Mesendoderm (in vitro differentiated cells): ENCODE measurements around the gene DOK3.
A peak's percentile ranks its signal among the peaks of the same experiment; 100 is the strongest.

Source experiments
- DNase-seq: peaks from one replicate; pipeline ENCODE4 v3.0.0; 2013
- H2AK5ac ChIP-seq: 2 replicates; pipeline ENCODE4 v1.6.1; 2013; ENCODE audit warnings: low read length, inconsistent platforms
- H2BK120ac ChIP-seq: 2 replicates; pipeline ENCODE4 v1.6.1; 2013; ENCODE audit warnings: low read depth, mild to moderate bottlenecking, low read length, moderate library complexity, mixed read lengths
- H2BK15ac ChIP-seq: replicated peaks from 2 replicates; pipeline ENCODE4 v1.6.1; 2013; ENCODE audit warnings: low read depth, mild to moderate bottlenecking, moderate library complexity
- H2BK5ac ChIP-seq: 2 replicates; pipeline ENCODE4 v1.6.1; 2013; ENCODE audit warnings: low read length, inconsistent platforms
- H3K18ac ChIP-seq: 2 replicates; pipeline ENCODE4 v1.6.1; 2013; ENCODE audit warnings: mild to moderate bottlenecking, low read length, mixed read lengths
- H3K23ac ChIP-seq: one replicate; pipeline ENCODE4 v1.6.1; 2013; ENCODE audit warnings: low read length
- H3K27ac ChIP-seq: 2 replicates; pipeline ENCODE4 v1.5.1; 2013; ENCODE audit warnings: low read depth, mild to moderate bottlenecking, inconsistent platforms, low read length, moderate library complexity
- H3K27me3 ChIP-seq: 2 replicates; pipeline ENCODE4 v1.6.1; 2013; ENCODE audit warnings: low read length, control low read depth, mild to moderate bottlenecking, inconsistent platforms; ENCODE audit not compliant: insufficient read depth, poor library complexity
- H3K36me3 ChIP-seq: 2 replicates; pipeline ENCODE4 v1.6.1; 2013; ENCODE audit warnings: low read length, inconsistent platforms; ENCODE audit not compliant: control insufficient read depth, insufficient read depth
- H3K4ac ChIP-seq: one replicate; pipeline ENCODE4 v1.6.1; 2013; ENCODE audit warnings: low read depth, mild to moderate bottlenecking, low read length, moderate library complexity
- H3K4me1 ChIP-seq: 2 replicates; pipeline ENCODE4 v1.6.1; 2013; ENCODE audit warnings: low read depth, low read length, inconsistent platforms; ENCODE audit not compliant: control insufficient read depth
- H3K4me2 ChIP-seq: 2 replicates; pipeline ENCODE4 v1.6.1; 2013; ENCODE audit warnings: low read length
- H3K4me3 ChIP-seq: 2 replicates; pipeline ENCODE4 v1.5.1; 2013; ENCODE audit warnings: mild to moderate bottlenecking, low read length
- H3K56ac ChIP-seq: one replicate; pipeline ENCODE4 v1.6.1; 2013; ENCODE audit warnings: low read length
- H3K79me1 ChIP-seq: 2 replicates; pipeline ENCODE4 v1.6.1; 2013; ENCODE audit warnings: low read length, inconsistent platforms
- H3K79me2 ChIP-seq: 2 replicates; pipeline ENCODE4 v1.6.1; 2013; ENCODE audit warnings: mild to moderate bottlenecking, low read length; ENCODE audit not compliant: control insufficient read depth, insufficient read depth
- H3K9ac ChIP-seq: 2 replicates; pipeline ENCODE4 v1.6.1; 2013; ENCODE audit warnings: low read length, inconsistent platforms
- H4K5ac ChIP-seq: one replicate; pipeline ENCODE4 v1.6.1; 2013; ENCODE audit warnings: low read length
- H4K8ac ChIP-seq: one replicate; pipeline ENCODE4 v1.6.1; 2013; ENCODE audit warnings: low read depth, mild to moderate bottlenecking, control low read depth, low read length, moderate library complexity
- WGBS: extraction: QIAGEN DNeasy Blood & Tissue Kit; methylation state at CpG from one replicate; pipeline ENCODE4 v1.1.7; 2013; ENCODE audit warnings: low lambda C conversion rate, missing lambda C conversion rate; ENCODE audit not compliant: insufficient coverage; ENCODE audit errors: extremely low coverage; 5-methylcytosine and 5-hydroxymethylcytosine counted together

DOK3 gene

GRCh38 chr5:177457852-177458681 is 51.6 kb downstream of the DOK3 start:
- Histone ChIP-seq H2BK120ac (no peak overlapping the region), H3K56ac (no peak overlapping the region), H4K8ac (no peak overlapping the region), H3K23ac (no peak overlapping the region), H3K4me2 (no peak overlapping the region), H3K36me3 (peaks cover 19% of the 10 kb centered on the region), H3K4ac (no peak overlapping the region), H3K79me1 (no peaks in the 10 kb centered on the region), H3K79me2 (no peaks in the 10 kb centered on the region), H3K9ac (no peak overlapping the region), H3K4me3 (no peak overlapping the region), H3K27ac (no peak overlapping the region), H2BK15ac (no peak overlapping the region), H3K4me1 (no peaks in the 10 kb centered on the region), H2BK5ac (no peak overlapping the region), H4K5ac (no peak overlapping the region), H3K18ac (no peak overlapping the region), H3K27me3 (no peaks in the 10 kb centered on the region), H2AK5ac (no peak overlapping the region)
- no CpG with 5 or more reads among the region's 20 CpGs for WGBS
- DNase-seq: no peak

GRCh38 chr5:177456976-177457851 is 52.4 kb downstream of the DOK3 start:
- no peak overlapping the region for H3K18ac ChIP-seq
- no peak overlapping the region for H3K9ac ChIP-seq
- DNase-seq: peak; percentile 100
- no peak overlapping the region for H3K4me2 ChIP-seq
- no peak overlapping the region for H3K23ac ChIP-seq
- H3K27me3 ChIP-seq: no peaks in the 10 kb centered on the region
- H3K79me1 ChIP-seq: no peaks in the 10 kb centered on the region
- H3K4ac ChIP-seq: no peak overlapping the region
- no peak overlapping the region for H3K4me3 ChIP-seq
- no peak overlapping the region for H2BK120ac ChIP-seq
- no peak overlapping the region for H2BK5ac ChIP-seq
- no peak overlapping the region for H3K56ac ChIP-seq
- no peaks in the 10 kb centered on the region for H3K79me2 ChIP-seq
- no CpG with 5 or more reads among the region's 24 CpGs for WGBS
- no peak overlapping the region for H2AK5ac ChIP-seq
- H3K27ac ChIP-seq: no peak overlapping the region
- H3K36me3 ChIP-seq: peaks cover 18% of the 10 kb centered on the region
- H2BK15ac ChIP-seq: no peak overlapping the region
- no peak overlapping the region for H4K5ac ChIP-seq
- H4K8ac ChIP-seq: no peak overlapping the region
- no peaks in the 10 kb centered on the region for H3K4me1 ChIP-seq

- DNase-seq: no peak
- Histone ChIP-seq H3K4me2 (no peak overlapping the region), H4K8ac (no peak overlapping the region), H3K4me3 (no peak overlapping the region), H3K23ac (no peak overlapping the region), H3K79me1 (no peaks in the 10 kb centered on the region), H3K36me3 (peaks cover 17% of the 10 kb centered on the region), H3K27ac (no peak overlapping the region), H3K56ac (no peak overlapping the region), H3K79me2 (no peaks in the 10 kb centered on the region), H3K27me3 (no peaks in the 10 kb centered on the region), H3K4ac (no peak overlapping the region), H3K4me1 (no peaks in the 10 kb centered on the region), H4K5ac (no peak overlapping the region), H2BK120ac (no peak overlapping the region), H3K18ac (no peak overlapping the region), H2BK5ac (no peak overlapping the region), H2AK5ac (no peak overlapping the region), H2BK15ac (no peak overlapping the region), H3K9ac (no peak overlapping the region)
- WGBS: no CpG with 5 or more reads among the region's 12 CpGs
These were observed 53.0 kb downstream of the DOK3 start for GRCh38 chr5:177456591-177456964.

DNA sequence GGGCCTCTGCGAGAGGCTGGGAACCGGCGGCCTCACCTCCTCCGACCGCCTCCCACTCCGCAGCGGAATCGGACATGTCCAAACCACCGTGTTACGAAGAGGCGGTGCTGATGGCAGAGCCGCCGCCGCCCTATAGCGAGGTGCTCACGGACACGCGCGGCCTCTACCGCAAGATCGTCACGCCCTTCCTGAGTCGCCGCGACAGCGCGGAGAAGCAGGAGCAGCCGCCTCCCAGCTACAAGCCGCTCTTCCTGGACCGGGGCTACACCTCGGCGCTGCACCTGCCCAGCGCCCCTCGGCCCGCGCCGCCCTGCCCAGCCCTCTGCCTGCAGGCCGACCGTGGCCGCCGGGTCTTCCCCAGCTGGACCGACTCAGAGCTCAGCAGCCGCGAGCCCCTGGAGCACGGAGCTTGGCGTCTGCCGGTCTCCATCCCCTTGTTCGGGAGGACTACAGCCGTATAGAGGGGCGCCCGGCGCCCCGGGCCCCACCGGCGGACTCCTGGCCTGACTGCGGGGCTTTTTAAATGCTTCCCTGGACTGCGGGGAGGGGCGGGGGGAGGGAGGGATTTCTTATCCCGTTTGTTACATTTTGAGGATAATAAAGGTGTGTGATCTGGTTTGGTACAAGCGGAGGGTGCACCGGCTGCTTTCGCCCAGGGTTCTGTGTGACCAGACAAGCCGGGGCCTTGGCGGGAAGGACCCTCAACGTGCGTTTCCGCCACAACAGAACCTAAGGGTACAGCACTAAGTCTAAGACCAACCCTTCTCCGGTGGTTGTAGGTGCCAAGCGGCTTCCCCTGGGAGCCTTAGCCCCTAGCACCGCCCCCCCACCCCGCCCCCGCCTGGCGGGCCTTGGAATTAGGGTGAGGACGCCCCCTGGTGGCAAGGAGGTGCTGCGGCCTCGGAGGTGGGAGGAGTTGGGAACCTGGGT is 53.7 kb downstream of the DOK3 start:
- Histone ChIP-seq H3K18ac (peak overlapping the region; percentile 23), H3K4me2 (peak overlapping the region; percentile 70), H3K56ac (peak overlapping the region; percentile 84), H4K8ac (no peak overlapping the region), H3K4ac (no peak overlapping the region), H3K27me3 (no peaks in the 10 kb centered on the region), H2BK15ac (no peak overlapping the region), H3K79me2 (no peaks in the 10 kb centered on the region), H3K36me3 (peaks cover 15% of the 10 kb centered on the region), H2BK5ac (no peak overlapping the region), H3K79me1 (no peaks in the 10 kb centered on the region), H2BK120ac (no peak overlapping the region), H3K23ac (no peak overlapping the region), H3K27ac (peak overlapping the region; percentile 66), H4K5ac (no peak overlapping the region), H3K9ac (peak overlapping the region; percentile 63), H3K4me3 (no peak overlapping the region), H2AK5ac (no peak overlapping the region), H3K4me1 (no peaks in the 10 kb centered on the region)
- WGBS: no CpG with 5 or more reads among the region's 76 CpGs
- peak; percentile 94 for DNase-seq

- H3K23ac ChIP-seq: peak overlapping the region; percentile 57
- no peak overlapping the region for H2BK15ac ChIP-seq
- H3K4me3 ChIP-seq: no peak overlapping the region
- H3K36me3 ChIP-seq: peaks cover 11% of the 10 kb centered on the region
- peak overlapping the region; percentile 67 for H3K9ac ChIP-seq
- peak overlapping the region; percentile 84 for H3K4me2 ChIP-seq
- no peaks in the 10 kb centered on the region for H3K27me3 ChIP-seq
- H3K79me2 ChIP-seq: no peaks in the 10 kb centered on the region
- H3K4me1 ChIP-seq: no peaks in the 10 kb centered on the region
- H3K56ac ChIP-seq: peak overlapping the region; percentile 86
- no peak overlapping the region for H2AK5ac ChIP-seq
- H3K79me1 ChIP-seq: no peaks in the 10 kb centered on the region
- no peak overlapping the region for H4K8ac ChIP-seq
- peak; percentile 90 for DNase-seq
- no peak overlapping the region for H2BK120ac ChIP-seq
- H4K5ac ChIP-seq: no peak overlapping the region
- H3K27ac ChIP-seq: peak overlapping the region; percentile 32
- peak overlapping the region; percentile 29 for H3K18ac ChIP-seq
- no CpG with 5 or more reads among the region's 80 CpGs for WGBS
- no peak overlapping the region for H3K4ac ChIP-seq
- H2BK5ac ChIP-seq: no peak overlapping the region
These were observed 54.5 kb downstream of the DOK3 start for GRCh38 chr5:177455036-177455660.
